GM20000 (cell line): Measurements from ENCODE around the gene MRGPRD.
"Not testable (repeated sequence)": the region's sequence is repeated elsewhere in the genome, so short reads cannot be mapped to it uniquely, and the experiment has no call there.

Experiments
- DNase-seq: peaks from one replicate; pipeline ENCODE4 v3.0.0; 2012; ENCODE audit warnings: low spot score
- CTCF ChIP-seq: IDR thresholded peaks from 2 replicates; pipeline ENCODE4 v1.5.1; 2012; ENCODE audit warnings: mild to moderate bottlenecking, control low read depth; ENCODE audit errors: extremely low read depth, missing control alignments

MRGPRD gene

GRCh38 chr11:69001243-69002081 is 20.7 kb upstream of the MRGPRD start:
- DNase-seq = no peak
- TF ChIP-seq CTCF = no peak

- no peak for DNase-seq
- no peak for TF ChIP-seq CTCF
Measured at GRCh38 chr11:69000831-69001242, 20.1 kb upstream of the MRGPRD start.

- no peak for DNase-seq
- no peak for TF ChIP-seq CTCF
Measured at GRCh38 chr11:69000391-69000790, 19.6 kb upstream of the MRGPRD start.

- not testable (repeated sequence) for DNase-seq
Measured at GRCh38 chr11:68999748-69000355, 19.1 kb upstream of the MRGPRD start.

- no peak for TF ChIP-seq CTCF
Measured at GRCh38 chr11:68999093-68999747, 18.4 kb upstream of the MRGPRD start.

GRCh38 chr11:68998390-68998911 is 17.7 kb upstream of the MRGPRD start:
- no peak for TF ChIP-seq CTCF
- no peak for DNase-seq

More at GRCh38 chr11:68999093-68999747, 18.4 kb upstream of the MRGPRD start:
- DNase-seq = no peak

- DNase-seq = no peak
- TF ChIP-seq CTCF = no peak
Measured at GRCh38 chr11:68997995-68998348, 17.2 kb upstream of the MRGPRD start.
